GM23338 (cell line): ENCODE data around the gene PWP2. TPM values are rescaled to one million over a fixed set of nuclear protein-coding genes. Genes with fewer than 3 reads are reported as not detected.
"Not testable (repeated sequence)": the region's sequence is repeated elsewhere in the genome, so short reads cannot be mapped to it uniquely, and the experiment has no call there.

Experiments used
- ATAC-seq: fragments of 200-7000 bp; cut with Tn5 transposase; 3 replicates; pipeline ENCODE4 v1.9.1; 2020
- DNase-seq: peaks from one replicate; pipeline ENCODE4 v3.0.0-alpha.2; 2015; ENCODE audit warnings: low spot score
- H2AFZ ChIP-seq: fragments of 200-600 bp; sonication (generic); 2 replicates; pipeline ENCODE4 v1.8.0; 2016; ENCODE audit warnings: antibody characterized with exemption, mild to moderate bottlenecking, moderate library complexity
- H3F3A ChIP-seq: fragments of 200-600 bp; sonication (generic); replicated peaks from 2 replicates; pipeline ENCODE4 v1.8.0; 2017; ENCODE audit warnings: antibody characterized with exemption, mixed run types, low read depth
- H3K27ac ChIP-seq: fragments of 200-600 bp; sonication (generic); 2 replicates; pipeline ENCODE4 v1.6.1; 2016; ENCODE audit warnings: low read depth
- H3K27me3 ChIP-seq: fragments of 200-600 bp; sonication (generic); 2 replicates; pipeline ENCODE4 v1.8.0; 2016; ENCODE audit warnings: mild to moderate bottlenecking, mixed run types, moderate library complexity; ENCODE audit not compliant: insufficient read depth
- H3K36me3 ChIP-seq: fragments of 200-600 bp; sonication (generic); 2 replicates; pipeline ENCODE4 v1.8.0; 2016; ENCODE audit warnings: mild to moderate bottlenecking; ENCODE audit not compliant: insufficient read depth
- H3K4me1 ChIP-seq: fragments of 200-600 bp; sonication (generic); 2 replicates; pipeline ENCODE4 v1.8.0; 2016; ENCODE audit warnings: mild to moderate bottlenecking, moderate library complexity; ENCODE audit not compliant: insufficient read depth
- H3K4me2 ChIP-seq: fragments of 200-600 bp; sonication (generic); 2 replicates; pipeline ENCODE4 v1.7.1; 2017; ENCODE audit warnings: mixed run types
- H3K4me3 ChIP-seq: fragments of 200-600 bp; sonication (generic); 2 replicates; pipeline ENCODE4 v1.6.1; 2016; ENCODE audit warnings: mixed run types
- H3K79me2 ChIP-seq: fragments of 200-600 bp; sonication (generic); replicated peaks from 2 replicates; pipeline ENCODE4 v1.8.0; 2017; ENCODE audit warnings: mild to moderate bottlenecking; ENCODE audit not compliant: insufficient read depth
- H3K9me2 ChIP-seq: fragments of 200-600 bp; sonication (generic); 2 replicates; pipeline ENCODE4 v1.8.0; 2017; ENCODE audit not compliant: insufficient read depth
- H4K20me1 ChIP-seq: fragments of 200-600 bp; sonication (generic); replicated peaks from 2 replicates; pipeline ENCODE4 v1.8.0; 2017; ENCODE audit warnings: mild to moderate bottlenecking; ENCODE audit not compliant: insufficient read depth
- H3K27ac Mint-ChIP-seq: 2 replicates; pipeline ENCODE4 v1.8.0; 2020; ENCODE audit warnings: inconsistent platforms, mild to moderate bottlenecking, moderate library complexity, mixed read lengths
- H3K27me3 Mint-ChIP-seq: 3 replicates; pipeline ENCODE4 v1.8.0; 2022; ENCODE audit warnings: low read depth, mild to moderate bottlenecking, moderate library complexity, mixed read lengths, inconsistent platforms; ENCODE audit not compliant: insufficient read depth, poor library complexity
- H3K36me3 Mint-ChIP-seq: 3 replicates; pipeline ENCODE4 v1.8.0; 2021; ENCODE audit warnings: low read depth, mild to moderate bottlenecking, inconsistent platforms, moderate library complexity, mixed read lengths
- H3K4me1 Mint-ChIP-seq: 3 replicates; pipeline ENCODE4 v1.8.0; 2020; ENCODE audit warnings: mild to moderate bottlenecking, inconsistent platforms, mixed read lengths
- H3K4me3 Mint-ChIP-seq: 3 replicates; pipeline ENCODE4 v1.8.0; 2021; ENCODE audit warnings: moderate library complexity, mild to moderate bottlenecking, inconsistent platforms, mixed read lengths
- H3K9me3 Mint-ChIP-seq: 3 replicates; pipeline ENCODE4 v1.8.0; 2020; ENCODE audit warnings: moderate library complexity, mild to moderate bottlenecking, inconsistent platforms, mixed read lengths
- CTCF ChIP-seq, 2 experiments: fragments of 200-600 bp in 1 of 2; sonication (generic) in 1 of 2; conservative IDR thresholded peaks; 2 replicates each; pipeline versions ENCODE4 v1.5.1 to v1.6.1; 2016 to 2017; ENCODE audit warnings: antibody characterized with exemption in 2 of 2, low read depth in 2 of 2, mild to moderate bottlenecking in 2 of 2, moderate library complexity in 1 of 2
- EZH2 ChIP-seq: fragments of 200-600 bp; sonication (generic); IDR thresholded peaks from one replicate; pipeline ENCODE4 v1.8.0; 2017; ENCODE audit warnings: antibody characterized with exemption, mild to moderate bottlenecking, low read depth; ENCODE audit not compliant: unreplicated experiment
- EZH2phosphoT487 ChIP-seq: fragments of 200-600 bp; sonication (generic); IDR thresholded peaks from one replicate; pipeline ENCODE4 v1.8.1; 2018; ENCODE audit warnings: antibody characterized with exemption; ENCODE audit not compliant: unreplicated experiment
- JUNB ChIP-seq: IDR thresholded peaks from one replicate; pipeline ENCODE4 v1.6.1; 2016; ENCODE audit warnings: antibody characterized with exemption; ENCODE audit not compliant: unreplicated experiment
- NANOG ChIP-seq: IDR thresholded peaks from 2 replicates; pipeline ENCODE4 v1.6.1; 2016; ENCODE audit warnings: antibody characterized with exemption, borderline replicate concordance
- REST ChIP-seq: IDR thresholded peaks from one replicate; pipeline ENCODE4 v1.6.1; 2018; ENCODE audit warnings: antibody characterized with exemption; ENCODE audit not compliant: unreplicated experiment
- STAT1 ChIP-seq: IDR thresholded peaks from one replicate; pipeline ENCODE4 v1.6.1; 2016; ENCODE audit warnings: antibody characterized with exemption; ENCODE audit not compliant: unreplicated experiment
- ZNF331 ChIP-seq: fragments of 250-450 bp; sonication (Bioruptor Pico); IDR thresholded peaks from 2 replicates; pipeline ENCODE4 v1.5.0; 2020; ENCODE audit warnings: low read depth, mild to moderate bottlenecking, moderate library complexity
- polyA plus RNA-seq: library from polyadenylated mRNA; unstranded; fragments of >200 nt; fragmentation: Nextera tagmentation; extraction: Ambion mirVana; gene quantifications from 2 replicates; pipeline ENCODE4 v1.2.1, GENCODE V29; 2016
- total RNA-seq: library from RNA; depleted of rRNA; stranded (reverse); fragments of >200 nt; shearing (Covaris generic); gene quantifications from 2 replicates; pipeline ENCODE4 v1.2.3, GENCODE V29; 2014

The PWP2 gene
- total and polyA plus RNA-seq, 2 experiments from 2014 or later: 18.2 to 59.2 TPM

- no peak for TF ChIP-seq REST
- no peak for TF ChIP-seq STAT1
- TF ChIP-seq JUNB: no peak
- no peak for TF ChIP-seq NANOG
- TF ChIP-seq CTCF (conservative IDR thresholded peaks at IDR 0.05; ENCODE audit: low read depth in 2 of 2): no peak
- TF ChIP-seq ZNF331 (CRISPR knock-in tag): no peak
- no peak for TF ChIP-seq EZH2
- no peak for TF ChIP-seq EZH2phosphoT487
Observed at GRCh38 chr21:44093761-44094160, 13.4 kb upstream of the PWP2 start (continued).

GRCh38 chr21:44094832-44095231 is 12.4 kb upstream of the PWP2 start:
- H3K4me1 Mint-ChIP-seq: no peaks in the 10 kb centered on the region
- no peak for ATAC-seq
- no peaks in the 10 kb centered on the region for H3K27me3 Mint-ChIP-seq

GRCh38 chr21:44098507-44098906 is 8.7 kb upstream of the PWP2 start:
- H2AFZ ChIP-seq, H3K27me3 Mint-ChIP-seq, H3F3A ChIP-seq, H3K9me3 Mint-ChIP-seq, H3K36me3 Mint-ChIP-seq, H4K20me1 ChIP-seq, H3K4me2 ChIP-seq, H3K27me3 ChIP-seq, H3K9me2 ChIP-seq, H3K79me2 ChIP-seq, ATAC-seq, DNase-seq, H3K4me1 ChIP-seq, H3K4me3 ChIP-seq, H3K4me3 Mint-ChIP-seq, H3K27ac ChIP-seq, H3K36me3 ChIP-seq, H3K27ac Mint-ChIP-seq, H3K4me1 Mint-ChIP-seq: not testable (repeated sequence)

More at GRCh38 chr21:44094832-44095231, 12.4 kb upstream of the PWP2 start:
- no peaks in the 10 kb centered on the region for H3K9me2 ChIP-seq
- H3K4me3 ChIP-seq: no peak overlapping the region
- H3K4me3 Mint-ChIP-seq: no peak overlapping the region
- no peaks in the 10 kb centered on the region for H3K4me1 ChIP-seq
- H3K27ac ChIP-seq: no peak overlapping the region
- H4K20me1 ChIP-seq: no peaks in the 10 kb centered on the region; the same call in 1 of the 2 replicates
- H2AFZ ChIP-seq: no peak overlapping the region
- no peaks in the 10 kb centered on the region for H3K79me2 ChIP-seq
- H3K9me3 Mint-ChIP-seq: no peaks in the 10 kb centered on the region
- peaks cover 25% of the 10 kb centered on the region for H3K36me3 Mint-ChIP-seq
- no peak for TF ChIP-seq CTCF (conservative IDR thresholded peaks at IDR 0.05; ENCODE audit: low read depth in 2 of 2)
- no peak overlapping the region for H3K4me2 ChIP-seq
- H3K36me3 ChIP-seq: peaks cover 27% of the 10 kb centered on the region
- no peak for DNase-seq
- no peaks in the 10 kb centered on the region for H3K27me3 ChIP-seq
- H3K27ac Mint-ChIP-seq: no peak overlapping the region
- H3F3A ChIP-seq: no peaks in the 10 kb centered on the region

- H3K9me3 Mint-ChIP-seq, H3K27ac ChIP-seq, H3K4me3 ChIP-seq, H2AFZ ChIP-seq, H3K4me2 ChIP-seq, H3K27me3 ChIP-seq, H3K36me3 ChIP-seq, H3K27ac Mint-ChIP-seq, H4K20me1 ChIP-seq, H3F3A ChIP-seq, H3K4me3 Mint-ChIP-seq, ATAC-seq, H3K36me3 Mint-ChIP-seq, H3K79me2 ChIP-seq, H3K4me1 ChIP-seq, H3K9me2 ChIP-seq, H3K4me1 Mint-ChIP-seq, DNase-seq, H3K27me3 Mint-ChIP-seq: not testable (repeated sequence)
Observed at GRCh38 chr21:44098964-44099363, 8.2 kb upstream of the PWP2 start.
